Smooth muscle cell (in vitro differentiated cells): ENCODE results near the gene CPTP. TPM values are rescaled to one million over a fixed set of nuclear protein-coding genes. Genes with fewer than 3 reads are reported as not detected.

Experiments
- DNase-seq: peaks from one replicate; lab custom pipeline; 2025; ENCODE audit not compliant: unreplicated experiment; lab: John Stamatoyannopoulos, UW
- H2AFZ ChIP-seq: fragments of 200-600 bp; sonication (generic); 2 replicates; pipeline ENCODE4 v1.6.0; 2016; ENCODE audit warnings: antibody characterized with exemption, low read depth, mild to moderate bottlenecking
- H3F3A ChIP-seq: fragments of 200-600 bp; sonication (generic); 2 replicates; pipeline ENCODE4 v1.6.0; 2017; ENCODE audit warnings: antibody characterized with exemption, low read depth
- H3K27ac ChIP-seq: fragments of 200-600 bp; sonication (generic); 2 replicates; pipeline ENCODE4 v1.5.1; 2016; ENCODE audit warnings: low read depth, mild to moderate bottlenecking
- H3K27me3 ChIP-seq: fragments of 200-600 bp; sonication (generic); 2 replicates; pipeline ENCODE4 v1.6.1; 2016; ENCODE audit warnings: low read depth, mild to moderate bottlenecking
- H3K36me3 ChIP-seq: fragments of 200-600 bp; sonication (generic); 2 replicates; pipeline ENCODE4 v1.5.1; 2016; ENCODE audit warnings: low read depth
- H3K4me1 ChIP-seq: fragments of 200-600 bp; sonication (generic); 2 replicates; pipeline ENCODE4 v1.5.1; 2016; ENCODE audit warnings: low read depth
- H3K4me2 ChIP-seq: fragments of 200-600 bp; sonication (generic); 2 replicates; pipeline ENCODE4 v1.6.0; 2016; ENCODE audit warnings: mild to moderate bottlenecking
- H3K4me3 ChIP-seq: fragments of 200-600 bp; sonication (generic); 2 replicates; pipeline ENCODE4 v1.5.1; 2016; ENCODE audit warnings: mild to moderate bottlenecking
- H3K79me2 ChIP-seq: fragments of 200-600 bp; sonication (generic); 2 replicates; pipeline ENCODE4 v1.6.0; 2016; ENCODE audit warnings: low read depth, mild to moderate bottlenecking
- H3K9ac ChIP-seq: fragments of 200-600 bp; sonication (generic); 2 replicates; pipeline ENCODE4 v1.6.0; 2016; ENCODE audit warnings: low read depth
- H3K9me3 ChIP-seq: fragments of 200-600 bp; sonication (generic); replicated peaks from 2 replicates; pipeline ENCODE4 v1.5.1; 2016; ENCODE audit warnings: low read depth
- H4K20me1 ChIP-seq: fragments of 200-600 bp; sonication (generic); 2 replicates; pipeline ENCODE4 v1.6.0; 2016; ENCODE audit warnings: low read depth
- WGBS: methylation state at CpG from one replicate; pipeline ENCODE4 v1.1.7; 2016; ENCODE audit warnings: low lambda C conversion rate; 5-methylcytosine and 5-hydroxymethylcytosine counted together
- polyA plus RNA-seq: library from polyadenylated mRNA; unstranded; fragments of >200 nt; fragmentation: Nextera tagmentation; extraction: Ambion mirVana; gene quantifications from 2 replicates; pipeline ENCODE4 v1.2.1, GENCODE V29; 2016
- total RNA-seq: library from RNA; depleted of rRNA; stranded (reverse); fragments of >200 nt; gene quantifications from 2 replicates; pipeline ENCODE4 v1.2.3, GENCODE V29; 2014
- TF ChIP-seq, protein P1 (sequence below): fragments of 200-600 bp; sonication (generic); IDR thresholded peaks from 2 replicates; pipeline ENCODE4 v1.5.1; 2017; ENCODE audit warnings: borderline replicate concordance, mild to moderate bottlenecking, antibody characterized with exemption; ENCODE audit not compliant: insufficient read depth, poor library complexity, severe bottlenecking

Gene CPTP
- total and polyA plus RNA-seq, 2 experiments from 2014 or later, result 16.2 to 34.3 TPM

DNA sequence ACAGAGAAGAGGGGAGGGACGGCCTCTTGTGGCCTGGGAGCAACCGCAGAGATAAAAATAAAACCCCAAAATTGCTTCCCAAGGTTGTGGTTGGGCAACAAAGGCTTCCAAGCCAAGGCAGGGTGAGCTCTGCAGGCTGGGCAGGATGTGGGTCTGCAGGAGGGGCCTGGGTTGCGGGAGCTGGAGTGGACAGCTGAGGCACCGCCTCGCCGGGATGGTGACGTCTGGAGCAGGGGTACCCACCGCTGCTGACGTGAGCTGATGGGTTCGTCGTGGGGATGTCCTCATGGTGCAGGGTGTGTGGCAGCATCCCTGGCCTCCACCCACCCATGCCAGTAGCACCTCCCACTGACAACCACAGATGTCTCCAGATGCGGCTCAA is 46.8 kb downstream of the CPTP start:
- Histone ChIP-seq H3K9ac (no peak overlapping the region), H3K4me1 (peaks cover 12% of the 10 kb centered on the region), H3K9me3 (no peaks in the 10 kb centered on the region), H2AFZ (no peak overlapping the region), H3K36me3 (no peaks in the 10 kb centered on the region), H3F3A (peaks cover 6% of the 10 kb centered on the region), H4K20me1 (no peaks in the 10 kb centered on the region), H3K27ac (no peak overlapping the region), H3K27me3 (no peaks in the 10 kb centered on the region), H3K79me2 (peaks cover 29% of the 10 kb centered on the region), H3K4me3 (no peak overlapping the region), H3K4me2 (no peak overlapping the region)
- WGBS, result 96% methylated on average over 12 of the region's 12 CpGs
- no peak for DNase-seq
- TF ChIP-seq, protein P1, sequence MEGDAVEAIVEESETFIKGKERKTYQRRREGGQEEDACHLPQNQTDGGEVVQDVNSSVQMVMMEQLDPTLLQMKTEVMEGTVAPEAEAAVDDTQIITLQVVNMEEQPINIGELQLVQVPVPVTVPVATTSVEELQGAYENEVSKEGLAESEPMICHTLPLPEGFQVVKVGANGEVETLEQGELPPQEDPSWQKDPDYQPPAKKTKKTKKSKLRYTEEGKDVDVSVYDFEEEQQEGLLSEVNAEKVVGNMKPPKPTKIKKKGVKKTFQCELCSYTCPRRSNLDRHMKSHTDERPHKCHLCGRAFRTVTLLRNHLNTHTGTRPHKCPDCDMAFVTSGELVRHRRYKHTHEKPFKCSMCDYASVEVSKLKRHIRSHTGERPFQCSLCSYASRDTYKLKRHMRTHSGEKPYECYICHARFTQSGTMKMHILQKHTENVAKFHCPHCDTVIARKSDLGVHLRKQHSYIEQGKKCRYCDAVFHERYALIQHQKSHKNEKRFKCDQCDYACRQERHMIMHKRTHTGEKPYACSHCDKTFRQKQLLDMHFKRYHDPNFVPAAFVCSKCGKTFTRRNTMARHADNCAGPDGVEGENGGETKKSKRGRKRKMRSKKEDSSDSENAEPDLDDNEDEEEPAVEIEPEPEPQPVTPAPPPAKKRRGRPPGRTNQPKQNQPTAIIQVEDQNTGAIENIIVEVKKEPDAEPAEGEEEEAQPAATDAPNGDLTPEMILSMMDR, result no peak

- Histone ChIP-seq H3F3A (peaks cover 13% of the 10 kb centered on the region), H3K4me1 (peaks cover 12% of the 10 kb centered on the region), H3K4me2 (no peak overlapping the region), H3K4me3 (no peak overlapping the region), H3K9me3 (no peaks in the 10 kb centered on the region), H3K36me3 (no peaks in the 10 kb centered on the region), H3K27ac (no peak overlapping the region), H3K9ac (no peak overlapping the region), H4K20me1 (no peaks in the 10 kb centered on the region), H3K27me3 (no peaks in the 10 kb centered on the region), H3K79me2 (peaks cover 29% of the 10 kb centered on the region), H2AFZ (no peak overlapping the region)
- DNase-seq, result peak; percentile 55
- TF ChIP-seq, protein P1, result peak; percentile 88
- WGBS, result 61% methylated on average over 26 of the region's 26 CpGs
Measured at GRCh38 chr1:1371746-1372711, 47.4 kb downstream of the CPTP start.

DNA sequence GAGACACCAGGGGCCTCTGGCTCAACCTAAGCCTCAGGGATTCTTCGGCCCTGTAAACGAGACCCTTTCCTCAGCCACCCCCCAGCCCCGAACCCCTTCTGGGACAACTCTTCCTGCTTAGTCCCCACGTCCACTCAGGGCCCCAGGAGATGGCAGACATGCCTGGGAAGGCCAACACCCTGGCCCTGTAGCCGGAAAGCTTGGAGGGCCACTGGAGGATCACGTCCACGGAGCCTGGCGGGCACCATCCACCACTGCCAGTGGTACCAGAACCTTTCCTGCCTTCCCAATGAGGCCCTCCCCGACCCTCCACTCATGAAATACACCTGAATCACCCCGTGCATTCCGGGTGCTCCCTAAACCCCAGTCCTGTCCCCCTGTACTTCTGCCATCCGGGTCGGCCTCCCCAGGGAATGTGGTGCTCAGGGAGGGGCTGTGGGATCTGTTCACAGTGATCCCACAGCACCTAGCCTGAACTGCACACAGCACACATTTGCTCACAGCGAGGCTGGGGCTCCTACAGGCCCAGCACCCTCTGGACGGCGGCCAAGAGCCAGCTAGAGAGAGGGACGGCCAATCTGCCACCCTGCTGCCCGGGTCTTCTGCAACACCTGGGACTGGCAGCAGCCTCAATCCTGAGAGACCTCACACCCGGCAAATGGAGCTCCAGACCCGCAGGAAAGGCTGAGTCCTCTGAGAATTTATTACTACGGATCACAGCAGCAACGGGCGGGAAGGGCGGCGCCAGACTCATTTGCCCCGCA is 48.6 kb downstream of the CPTP start:
- Histone ChIP-seq H3F3A (peaks cover 13% of the 10 kb centered on the region), H3K27me3 (no peaks in the 10 kb centered on the region), H3K9me3 (no peaks in the 10 kb centered on the region), H3K27ac (no peak overlapping the region), H3K4me1 (peaks cover 12% of the 10 kb centered on the region), H3K79me2 (peaks cover 29% of the 10 kb centered on the region), H3K4me3 (no peak overlapping the region), H3K9ac (no peak overlapping the region), H2AFZ (no peak overlapping the region), H3K4me2 (peak overlapping the region; percentile 94), H3K36me3 (no peaks in the 10 kb centered on the region), H4K20me1 (no peaks in the 10 kb centered on the region)
- WGBS, result 95% methylated on average over 26 of the region's 26 CpGs
- TF ChIP-seq, protein P1, result no peak
- no peak for DNase-seq
